Smooth muscle cell (in vitro differentiated cells): ENCODE data around the gene GARRE1. TPM values are rescaled to one million over a fixed set of nuclear protein-coding genes. Genes with fewer than 3 reads are reported as not detected.

Source experiments
- DNase-seq: peaks from one replicate; lab custom pipeline; 2025; ENCODE audit not compliant: unreplicated experiment; lab: John Stamatoyannopoulos, UW
- H2AFZ ChIP-seq: fragments of 200-600 bp; sonication (generic); 2 replicates; pipeline ENCODE4 v1.6.0; 2016; ENCODE audit warnings: antibody characterized with exemption, low read depth, mild to moderate bottlenecking
- H3F3A ChIP-seq: fragments of 200-600 bp; sonication (generic); 2 replicates; pipeline ENCODE4 v1.6.0; 2017; ENCODE audit warnings: antibody characterized with exemption, low read depth
- H3K27ac ChIP-seq: fragments of 200-600 bp; sonication (generic); 2 replicates; pipeline ENCODE4 v1.5.1; 2016; ENCODE audit warnings: low read depth, mild to moderate bottlenecking
- H3K27me3 ChIP-seq: fragments of 200-600 bp; sonication (generic); 2 replicates; pipeline ENCODE4 v1.6.1; 2016; ENCODE audit warnings: low read depth, mild to moderate bottlenecking
- H3K36me3 ChIP-seq: fragments of 200-600 bp; sonication (generic); 2 replicates; pipeline ENCODE4 v1.5.1; 2016; ENCODE audit warnings: low read depth
- H3K4me1 ChIP-seq: fragments of 200-600 bp; sonication (generic); 2 replicates; pipeline ENCODE4 v1.5.1; 2016; ENCODE audit warnings: low read depth
- H3K4me2 ChIP-seq: fragments of 200-600 bp; sonication (generic); 2 replicates; pipeline ENCODE4 v1.6.0; 2016; ENCODE audit warnings: mild to moderate bottlenecking
- H3K4me3 ChIP-seq: fragments of 200-600 bp; sonication (generic); 2 replicates; pipeline ENCODE4 v1.5.1; 2016; ENCODE audit warnings: mild to moderate bottlenecking
- H3K79me2 ChIP-seq: fragments of 200-600 bp; sonication (generic); 2 replicates; pipeline ENCODE4 v1.6.0; 2016; ENCODE audit warnings: low read depth, mild to moderate bottlenecking
- H3K9ac ChIP-seq: fragments of 200-600 bp; sonication (generic); 2 replicates; pipeline ENCODE4 v1.6.0; 2016; ENCODE audit warnings: low read depth
- H3K9me3 ChIP-seq: fragments of 200-600 bp; sonication (generic); replicated peaks from 2 replicates; pipeline ENCODE4 v1.5.1; 2016; ENCODE audit warnings: low read depth
- H4K20me1 ChIP-seq: fragments of 200-600 bp; sonication (generic); 2 replicates; pipeline ENCODE4 v1.6.0; 2016; ENCODE audit warnings: low read depth
- WGBS: methylation state at CpG from one replicate; pipeline ENCODE4 v1.1.7; 2016; ENCODE audit warnings: low lambda C conversion rate; 5-methylcytosine and 5-hydroxymethylcytosine counted together
- polyA plus RNA-seq: library from polyadenylated mRNA; unstranded; fragments of >200 nt; fragmentation: Nextera tagmentation; extraction: Ambion mirVana; gene quantifications from 2 replicates; pipeline ENCODE4 v1.2.1, GENCODE V29; 2016
- total RNA-seq: library from RNA; depleted of rRNA; stranded (reverse); fragments of >200 nt; gene quantifications from 2 replicates; pipeline ENCODE4 v1.2.3, GENCODE V29; 2014
- TF ChIP-seq, protein P1 (sequence below): fragments of 200-600 bp; sonication (generic); IDR thresholded peaks from 2 replicates; pipeline ENCODE4 v1.5.1; 2017; ENCODE audit warnings: borderline replicate concordance, mild to moderate bottlenecking, antibody characterized with exemption; ENCODE audit not compliant: insufficient read depth, poor library complexity, severe bottlenecking

The GARRE1 gene
- total and polyA plus RNA-seq, 2 experiments from 2014 or later, result 7.0 to 15.6 TPM

DNA sequence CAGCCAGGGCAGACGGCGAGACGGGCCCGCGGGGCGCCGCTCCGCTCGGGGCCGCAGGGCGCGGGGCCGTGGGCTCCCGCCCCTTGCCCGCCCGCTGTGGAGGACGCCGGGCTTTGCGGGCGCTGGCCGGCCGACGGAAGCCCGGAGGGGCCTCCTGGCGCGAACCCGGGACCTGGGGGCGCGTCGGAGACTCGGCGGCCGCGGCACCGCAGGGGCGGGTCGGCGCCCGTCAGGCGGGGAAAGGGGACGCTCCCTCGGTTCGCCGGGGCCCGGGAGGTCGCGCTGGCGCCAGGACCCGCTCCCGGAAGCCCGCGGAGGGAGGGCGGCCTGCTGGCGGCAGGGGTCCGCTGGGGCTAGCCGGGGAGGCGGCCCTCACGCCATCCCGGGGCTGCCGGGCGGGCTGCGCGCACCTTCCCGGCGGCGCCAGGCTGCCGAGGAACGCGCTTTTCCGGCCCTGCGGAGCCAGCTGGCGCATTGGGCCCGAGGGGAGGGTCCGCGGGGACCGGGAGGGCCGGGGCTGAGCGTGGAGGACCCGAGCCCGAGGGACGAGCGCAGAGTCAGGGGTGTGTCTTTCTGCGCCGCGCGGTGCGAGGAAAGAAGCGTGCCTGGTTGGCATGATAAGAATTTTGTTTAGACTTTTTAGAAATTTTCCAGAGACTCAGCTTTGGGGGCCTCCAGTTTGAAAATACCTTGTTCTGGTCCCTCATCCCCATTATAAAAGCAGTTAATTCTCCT is 511 bp downstream of the GARRE1 start:
- Histone ChIP-seq H3K79me2 (peaks cover 48% of the 10 kb centered on the region), H3K4me2 (peak overlapping the region; percentile 86), H3K9ac (peak overlapping the region; percentile 79), H4K20me1 (peaks cover 25% of the 10 kb centered on the region), H3K4me1 (peaks cover 8% of the 10 kb centered on the region), H3K36me3 (no peaks in the 10 kb centered on the region), H2AFZ (peak overlapping the region; percentile 69), H3F3A (no peaks in the 10 kb centered on the region), H3K4me3 (peak overlapping the region; percentile 98), H3K9me3 (no peaks in the 10 kb centered on the region), H3K27me3 (no peaks in the 10 kb centered on the region), H3K27ac (peak overlapping the region; percentile 44)
- TF ChIP-seq, protein P1, sequence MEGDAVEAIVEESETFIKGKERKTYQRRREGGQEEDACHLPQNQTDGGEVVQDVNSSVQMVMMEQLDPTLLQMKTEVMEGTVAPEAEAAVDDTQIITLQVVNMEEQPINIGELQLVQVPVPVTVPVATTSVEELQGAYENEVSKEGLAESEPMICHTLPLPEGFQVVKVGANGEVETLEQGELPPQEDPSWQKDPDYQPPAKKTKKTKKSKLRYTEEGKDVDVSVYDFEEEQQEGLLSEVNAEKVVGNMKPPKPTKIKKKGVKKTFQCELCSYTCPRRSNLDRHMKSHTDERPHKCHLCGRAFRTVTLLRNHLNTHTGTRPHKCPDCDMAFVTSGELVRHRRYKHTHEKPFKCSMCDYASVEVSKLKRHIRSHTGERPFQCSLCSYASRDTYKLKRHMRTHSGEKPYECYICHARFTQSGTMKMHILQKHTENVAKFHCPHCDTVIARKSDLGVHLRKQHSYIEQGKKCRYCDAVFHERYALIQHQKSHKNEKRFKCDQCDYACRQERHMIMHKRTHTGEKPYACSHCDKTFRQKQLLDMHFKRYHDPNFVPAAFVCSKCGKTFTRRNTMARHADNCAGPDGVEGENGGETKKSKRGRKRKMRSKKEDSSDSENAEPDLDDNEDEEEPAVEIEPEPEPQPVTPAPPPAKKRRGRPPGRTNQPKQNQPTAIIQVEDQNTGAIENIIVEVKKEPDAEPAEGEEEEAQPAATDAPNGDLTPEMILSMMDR, result no peak
- no peak for DNase-seq
- WGBS, result 1% methylated on average over 30 of the region's 88 CpGs

DNA sequence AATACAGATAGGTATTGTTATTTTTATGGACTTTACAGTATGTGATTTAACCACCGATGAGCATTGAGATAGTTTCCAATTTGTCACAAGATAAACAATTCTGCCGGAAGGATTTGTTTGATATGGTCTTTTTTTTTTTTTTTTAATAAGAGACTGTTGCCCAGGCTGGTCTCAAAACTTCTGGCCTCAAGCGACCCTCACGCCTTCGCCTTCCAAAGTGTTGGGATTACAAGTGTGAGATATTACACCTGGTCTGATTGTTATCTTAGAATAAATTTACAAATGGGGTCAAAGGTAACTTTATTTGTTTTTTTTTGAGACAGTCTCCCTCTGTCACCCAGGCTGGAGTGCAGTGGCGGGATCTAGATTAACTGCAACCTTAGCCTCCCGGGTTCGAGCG is 1.2 kb downstream of the GARRE1 start:
- H3K4me3 ChIP-seq, result peak overlapping the region; percentile 98
- peak overlapping the region; percentile 86 for H3K4me2 ChIP-seq
- no peak overlapping the region for H3K9ac ChIP-seq
- TF ChIP-seq, protein P1, result no peak
- H2AFZ ChIP-seq, result no peak overlapping the region
- H3K27me3 ChIP-seq, result no peaks in the 10 kb centered on the region
- H3F3A ChIP-seq, result no peaks in the 10 kb centered on the region
- DNase-seq, result no peak
- H3K79me2 ChIP-seq, result peaks cover 51% of the 10 kb centered on the region
- H3K9me3 ChIP-seq, result no peaks in the 10 kb centered on the region
- 77% methylated on average over 9 of the region's 9 CpGs for WGBS
- peaks cover 29% of the 10 kb centered on the region for H4K20me1 ChIP-seq
- peak overlapping the region; percentile 44 for H3K27ac ChIP-seq
- H3K36me3 ChIP-seq, result no peaks in the 10 kb centered on the region
- peaks cover 11% of the 10 kb centered on the region for H3K4me1 ChIP-seq

DNA sequence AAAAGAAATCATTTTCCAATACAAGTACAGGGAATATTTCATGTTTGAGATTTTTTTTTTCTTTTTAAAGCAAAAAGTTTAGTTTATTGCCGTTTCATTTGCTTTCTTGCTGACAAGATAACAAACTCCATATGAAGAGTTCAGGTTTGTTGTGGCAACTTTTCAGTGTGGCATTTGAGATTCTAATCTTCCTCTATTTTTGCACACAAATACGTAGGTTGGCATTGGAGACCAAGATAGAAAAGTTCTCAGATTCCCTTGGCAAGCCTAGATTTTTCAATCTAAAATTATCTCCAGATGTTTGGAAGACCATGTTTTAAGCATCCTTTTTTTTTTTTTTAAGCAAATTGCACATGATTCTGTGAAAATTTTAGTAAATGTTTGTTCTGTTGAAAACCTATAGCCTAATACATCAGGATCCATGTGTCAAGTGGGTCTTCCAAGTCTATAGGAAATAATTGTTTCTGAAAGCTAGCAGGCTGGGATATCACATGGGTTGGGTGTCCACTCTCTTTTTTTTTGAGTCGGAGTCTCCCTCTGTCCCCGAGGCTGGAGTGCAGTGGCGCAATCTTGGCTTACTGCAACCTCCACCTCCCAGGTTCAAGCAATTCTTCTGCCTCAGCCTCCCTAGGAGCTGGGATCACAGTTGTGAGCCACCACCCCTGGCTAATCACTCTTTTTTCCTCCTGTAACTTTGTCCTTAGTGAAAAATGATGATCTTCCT is 2.6 kb downstream of the GARRE1 start:
- WGBS, result 81% methylated on average over 5 of the region's 5 CpGs
- H3K9me3 ChIP-seq, result no peaks in the 10 kb centered on the region

More for the DNA sequence above, 2.6 kb downstream of the GARRE1 start:
- Histone ChIP-seq H2AFZ (no peak overlapping the region), H3K36me3 (no peaks in the 10 kb centered on the region), H3K27ac (no peak overlapping the region), H3K27me3 (no peaks in the 10 kb centered on the region), H3K79me2 (peaks cover 64% of the 10 kb centered on the region), H3K4me1 (peaks cover 16% of the 10 kb centered on the region), H3K4me2 (no peak overlapping the region), H3K4me3 (no peak overlapping the region), H3F3A (no peaks in the 10 kb centered on the region), H3K9ac (no peak overlapping the region), H4K20me1 (peaks cover 43% of the 10 kb centered on the region)
- DNase-seq, result no peak
- TF ChIP-seq, protein P1, result no peak
